ENCODE results near the gene TFE3.

Gene TFE3

GRCh38 chrX:49043220-49043986 lies at the start of gene TFE3:
Gene TFE3, minus strand, starts transcription at chrX:49043357. Its CDS starts 131 bp downstream, at chrX:49043226.
- DNase-seq = peak; percentile 94

GRCh38 chrX:49089553-49089952 lies 46.4 kb upstream of the TFE3 start:
- no peak for DNase-seq

- DNase-seq = no peak
These were observed 39.2 kb upstream of the TFE3 start for GRCh38 chrX:49082271-49082871.

GRCh38 chrX:49079489-49080428 lies 36.6 kb upstream of the TFE3 start, which contains the start of gene WDR45:
Gene WDR45, minus strand, starts transcription at chrX:49079887. Its CDS starts 1,792 bp downstream, at chrX:49078095.
- peak; percentile 70 for DNase-seq

GRCh38 chrX:49077941-49078340 lies 34.8 kb upstream of the TFE3 start:
- no peak for DNase-seq

- no peak for DNase-seq
These were observed 32.2 kb upstream of the TFE3 start for GRCh38 chrX:49075347-49075746.

GRCh38 chrX:49073601-49074575 lies 30.7 kb upstream of the TFE3 start, which contains the start of gene PRAF2:
Gene PRAF2, minus strand, starts transcription at chrX:49074002. Its CDS starts 15 bp downstream, at chrX:49073987.
- DNase-seq = peak; percentile 82

- no peak for DNase-seq
These were observed 29.5 kb upstream of the TFE3 start for GRCh38 chrX:49072712-49073095.

GRCh38 chrX:49071877-49072711 lies 28.9 kb upstream of the TFE3 start:
- peak; percentile 3 for DNase-seq

- DNase-seq = no peak
These were observed 27.8 kb upstream of the TFE3 start for GRCh38 chrX:49070988-49071387.

- no peak for DNase-seq
These were observed 25.9 kb upstream of the TFE3 start for GRCh38 chrX:49069038-49069437.

GRCh38 chrX:49067285-49068120 lies 24.3 kb upstream of the TFE3 start:
- DNase-seq = no peak

GRCh38 chrX:49066690-49067089 lies 23.5 kb upstream of the TFE3 start:
- DNase-seq = no peak

- no peak for DNase-seq
These were observed 23.1 kb upstream of the TFE3 start for GRCh38 chrX:49066278-49066677.

- DNase-seq = no peak
These were observed 21.6 kb upstream of the TFE3 start for GRCh38 chrX:49064735-49065134.

GRCh38 chrX:49064303-49064702 lies 21.1 kb upstream of the TFE3 start:
- DNase-seq = no peak

GRCh38 chrX:49063715-49064114 lies 20.6 kb upstream of the TFE3 start:
- no peak for DNase-seq

GRCh38 chrX:49061916-49062315 lies 18.8 kb upstream of the TFE3 start:
- no peak for DNase-seq

GRCh38 chrX:49061490-49061889 lies 18.3 kb upstream of the TFE3 start:
- no peak for DNase-seq

- DNase-seq = no peak
These were observed 17.8 kb upstream of the TFE3 start for GRCh38 chrX:49060914-49061313.
